Prostate gland (tissue), 2 donors: ENCODE results near the gene POLA2.

Experiments
- CTCF ChIP-seq, 4 experiments: fragments of 200-600 bp in 2 of 4; fragments of 450-650 bp in 2 of 4; sonication (generic) in 2 of 4; IDR thresholded peaks; 1 replicate in 3 of 4; 2 replicates in 1 of 4; pipeline ENCODE4 v1.5.1; 2016 to 2019; ENCODE audit warnings: antibody characterized with exemption in 4 of 4, mild to moderate bottlenecking in 2 of 4, moderate library complexity in 2 of 4
- POLR2A ChIP-seq: fragments of 450-650 bp; IDR thresholded peaks from one replicate; pipeline ENCODE4 v1.6.1; 2016; ENCODE audit warnings: antibody characterized with exemption, mild to moderate bottlenecking

DNA sequence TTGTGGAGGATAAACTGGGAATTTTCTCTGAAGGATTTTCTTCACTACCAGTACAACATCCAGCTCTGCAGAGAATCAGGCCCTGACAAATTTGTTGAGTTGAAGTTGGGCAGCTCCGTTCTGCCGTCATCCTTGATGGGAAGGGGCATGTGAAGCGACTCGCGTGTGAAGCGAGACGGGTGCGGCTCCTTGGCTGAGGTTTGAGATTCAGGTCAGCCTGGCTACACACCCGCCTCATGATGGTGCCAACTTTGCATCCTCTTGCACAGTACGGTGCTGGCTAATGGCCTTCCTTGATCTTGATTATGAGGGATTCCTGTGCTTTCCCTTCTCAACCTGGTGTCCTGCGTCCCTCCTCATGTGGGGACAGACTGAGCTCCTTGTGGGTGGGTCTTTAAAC, 33.2 kb downstream of the POLA2 start:
- TF ChIP-seq POLR2A (no peak), CTCF (IDR thresholded peaks at IDR 0.05) (no peak)
